IPS-18c (cell line): Measurements from ENCODE around the gene IL12B.
A peak's percentile ranks its signal among the peaks of the same experiment; 100 is the strongest.
"Not testable (repeated sequence)": the region's sequence is repeated elsewhere in the genome, so short reads cannot be mapped to it uniquely, and the experiment has no call there.

Source experiments
- H3K4me3 ChIP-seq: 2 replicates; pipeline ENCODE4 v1.7.0; 2013; ENCODE audit warnings: low read depth, mild to moderate bottlenecking, low read length, moderate library complexity; ENCODE audit not compliant: insufficient read depth
- H3K9me3 ChIP-seq: one replicate; pipeline ENCODE4 v1.6.1; 2013; ENCODE audit warnings: mild to moderate bottlenecking, low read length, moderate library complexity; ENCODE audit not compliant: control insufficient read depth, insufficient read depth

Gene IL12B

GRCh38 chr5:159330131-159330800 is at the start of gene IL12B:
Gene IL12B (minus strand): TSS chr5:159330487. CDS start chr5:159326782, 3,705 bp downstream.
- peak within 1 kb of the TSS; percentile 63 for H3K4me3 ChIP-seq
- no peaks in the 10 kb centered on the region for H3K9me3 ChIP-seq

- H3K9me3 ChIP-seq = peaks cover 2% of the 10 kb centered on the region
- H3K4me3 ChIP-seq = no peak overlapping the region
Observed at GRCh38 chr5:159377653-159378052, 47.4 kb upstream of the IL12B start.

GRCh38 chr5:159367866-159368265 is 37.6 kb upstream of the IL12B start:
- not testable (repeated sequence) for H3K9me3 ChIP-seq, H3K4me3 ChIP-seq

- H3K4me3 ChIP-seq, H3K9me3 ChIP-seq: not testable (repeated sequence)
Observed at GRCh38 chr5:159366776-159367175, 36.5 kb upstream of the IL12B start.

DNA sequence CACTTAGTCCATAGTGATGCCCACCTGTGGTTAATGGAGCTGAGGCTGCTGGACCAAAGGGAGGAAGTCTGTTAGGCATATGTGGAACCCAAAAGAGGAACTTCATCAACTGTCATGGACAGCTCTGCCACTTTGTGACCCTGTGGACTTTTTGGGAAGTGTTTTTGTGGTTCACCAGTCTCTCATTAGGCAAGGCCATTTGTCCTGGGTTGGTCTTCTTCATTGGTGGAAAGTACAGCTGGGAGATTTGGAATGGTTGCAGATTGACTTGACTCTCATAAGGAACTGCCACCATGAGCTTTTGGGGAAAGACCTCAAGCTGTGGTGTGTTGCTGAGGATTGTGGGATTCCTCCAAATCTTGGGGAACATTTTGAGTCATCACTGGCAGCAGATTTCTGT is 31.9 kb upstream of the IL12B start:
- H3K4me3 ChIP-seq = no peak overlapping the region
- H3K9me3 ChIP-seq = no peaks in the 10 kb centered on the region

- not testable (repeated sequence) for H3K9me3 ChIP-seq, H3K4me3 ChIP-seq
Observed at GRCh38 chr5:159359871-159360270, 29.6 kb upstream of the IL12B start.

- Histone ChIP-seq H3K9me3 (no peaks in the 10 kb centered on the region), H3K4me3 (no peak overlapping the region)
Observed at GRCh38 chr5:159359408-159359807, 29.1 kb upstream of the IL12B start.

DNA sequence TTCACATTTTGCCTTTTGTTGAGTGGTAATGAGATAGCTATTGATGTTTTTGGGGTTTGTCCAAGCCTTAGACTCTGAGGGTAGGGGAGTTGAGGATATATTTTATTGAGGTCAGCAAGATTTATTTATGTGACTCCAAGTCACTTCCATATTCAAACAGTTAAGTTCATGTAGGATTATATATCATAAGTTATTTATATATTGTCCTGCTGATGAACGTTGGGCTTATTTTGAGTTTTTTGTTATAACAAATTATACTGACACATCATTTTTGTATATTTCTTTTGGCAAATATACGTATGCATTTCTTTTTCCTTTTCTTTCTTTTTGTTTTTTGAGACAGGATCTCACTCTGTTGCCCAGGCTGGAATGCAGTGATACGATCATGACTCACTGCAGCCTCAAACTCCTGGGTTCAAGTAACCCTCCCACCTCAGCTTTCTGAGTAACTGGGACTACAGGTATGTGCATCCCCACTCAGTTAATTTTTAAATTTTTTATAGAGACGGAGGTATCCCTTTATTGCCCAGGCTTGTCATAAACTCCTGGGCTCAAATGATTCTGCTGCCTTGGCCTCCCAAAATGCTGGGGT is 23.5 kb upstream of the IL12B start:
- Histone ChIP-seq H3K4me3 (no peak overlapping the region), H3K9me3 (no peaks in the 10 kb centered on the region)

DNA sequence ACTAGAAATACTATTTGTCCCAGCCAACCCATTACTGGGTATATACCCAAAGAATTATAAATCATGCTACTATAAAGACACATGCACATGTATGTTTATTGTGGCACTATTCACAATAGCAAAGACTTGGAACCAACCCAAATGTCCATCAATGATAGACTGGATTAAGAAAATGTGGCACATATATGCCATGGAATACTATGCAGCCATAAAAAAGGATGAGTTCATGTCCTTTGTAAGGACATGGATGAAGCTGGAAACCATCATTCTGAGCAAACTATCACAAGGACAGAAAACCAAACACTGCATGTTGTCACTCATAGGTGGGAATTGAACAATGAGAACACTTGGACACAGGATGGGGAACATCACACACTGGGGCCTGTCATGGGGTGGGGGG is 20.4 kb upstream of the IL12B start:
- H3K9me3 ChIP-seq, H3K4me3 ChIP-seq: not testable (repeated sequence)

GRCh38 chr5:159350216-159350615 is 19.9 kb upstream of the IL12B start:
- not testable (repeated sequence) for H3K4me3 ChIP-seq, H3K9me3 ChIP-seq

DNA sequence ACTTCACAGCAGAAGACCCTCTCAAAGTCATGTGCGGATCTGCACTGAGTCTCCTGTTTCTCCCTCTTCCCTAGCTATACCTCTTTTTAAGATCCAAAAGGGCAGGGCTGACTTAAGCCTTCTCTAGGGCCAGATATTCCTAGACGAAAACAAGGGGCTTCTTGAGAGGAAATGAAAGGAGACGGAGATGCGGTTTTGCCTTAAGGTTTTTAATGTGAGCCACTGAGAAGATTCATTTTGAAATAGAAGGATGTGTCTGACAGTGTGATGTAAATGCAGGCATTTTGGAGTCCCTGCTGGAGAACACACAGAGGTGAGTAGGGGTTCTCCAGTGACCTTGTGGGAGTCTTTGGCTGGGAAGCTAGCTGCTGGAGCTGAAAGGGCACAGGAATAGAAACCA is 15.6 kb upstream of the IL12B start:
- H3K9me3 ChIP-seq = peaks cover 3% of the 10 kb centered on the region

GRCh38 chr5:159345336-159345735 is 15.0 kb upstream of the IL12B start:
- Histone ChIP-seq H3K9me3 (peaks cover 3% of the 10 kb centered on the region), H3K4me3 (no peak overlapping the region)

More for the DNA sequence above, 15.6 kb upstream of the IL12B start:
- no peak overlapping the region for H3K4me3 ChIP-seq

- Histone ChIP-seq H3K9me3 (peaks cover 3% of the 10 kb centered on the region), H3K4me3 (no peak overlapping the region)
Observed at GRCh38 chr5:159343295-159344094, 13.2 kb upstream of the IL12B start.

- no peak overlapping the region for H3K4me3 ChIP-seq
- peaks cover 3% of the 10 kb centered on the region for H3K9me3 ChIP-seq
Observed at GRCh38 chr5:159342840-159343239, 12.6 kb upstream of the IL12B start.

DNA sequence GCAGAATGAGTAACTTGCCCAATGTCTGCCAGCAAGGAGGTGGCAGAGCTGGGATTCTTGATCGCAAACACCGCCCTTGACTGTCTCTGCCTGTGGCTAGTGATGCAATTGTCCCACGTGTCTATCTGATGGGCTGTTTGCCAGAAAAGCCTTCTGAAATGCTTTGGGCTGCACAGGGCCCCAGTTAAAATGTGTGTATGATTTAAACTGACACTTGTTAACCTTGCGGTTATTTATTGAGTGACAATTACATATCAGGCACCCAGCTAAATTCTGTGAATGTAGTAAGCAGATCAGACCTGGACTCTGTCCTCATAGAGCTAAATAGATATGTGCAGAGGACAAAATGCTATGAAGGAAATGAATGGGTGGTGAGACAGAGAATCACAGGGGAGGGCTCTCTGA is 11.6 kb upstream of the IL12B start:
- H3K4me3 ChIP-seq = no peak overlapping the region
- H3K9me3 ChIP-seq = peaks cover 3% of the 10 kb centered on the region

- H3K9me3 ChIP-seq = peaks cover 3% of the 10 kb centered on the region
Observed at GRCh38 chr5:159341145-159341544, 10.9 kb upstream of the IL12B start.

GRCh38 chr5:159340511-159340910 is 10.2 kb upstream of the IL12B start:
- Histone ChIP-seq H3K4me3 (no peak overlapping the region), H3K9me3 (peaks cover 3% of the 10 kb centered on the region)

More at GRCh38 chr5:159341145-159341544, 10.9 kb upstream of the IL12B start:
- no peak overlapping the region for H3K4me3 ChIP-seq

- peaks cover 3% of the 10 kb centered on the region for H3K9me3 ChIP-seq
- no peak overlapping the region for H3K4me3 ChIP-seq
Observed at GRCh38 chr5:159339460-159339859, 9.2 kb upstream of the IL12B start.
